B cell (primary cell): ENCODE data around the gene GUCA1A.

Experiments
- EZH2 ChIP-seq: IDR thresholded peaks from 2 replicates; pipeline ENCODE4 v1.6.1; 2012; ENCODE audit warnings: borderline replicate concordance, low read depth, mild to moderate bottlenecking, moderate library complexity, low read length; ENCODE audit not compliant: insufficient read depth, poor library complexity, severe bottlenecking
- TF ChIP-seq, protein P1 (sequence below): fragments of 200-600 bp; IDR thresholded peaks from one replicate; pipeline ENCODE4 v1.8.0; 2022; ENCODE audit warnings: antibody characterized with exemption, mild to moderate bottlenecking

- TF ChIP-seq, protein P1, sequence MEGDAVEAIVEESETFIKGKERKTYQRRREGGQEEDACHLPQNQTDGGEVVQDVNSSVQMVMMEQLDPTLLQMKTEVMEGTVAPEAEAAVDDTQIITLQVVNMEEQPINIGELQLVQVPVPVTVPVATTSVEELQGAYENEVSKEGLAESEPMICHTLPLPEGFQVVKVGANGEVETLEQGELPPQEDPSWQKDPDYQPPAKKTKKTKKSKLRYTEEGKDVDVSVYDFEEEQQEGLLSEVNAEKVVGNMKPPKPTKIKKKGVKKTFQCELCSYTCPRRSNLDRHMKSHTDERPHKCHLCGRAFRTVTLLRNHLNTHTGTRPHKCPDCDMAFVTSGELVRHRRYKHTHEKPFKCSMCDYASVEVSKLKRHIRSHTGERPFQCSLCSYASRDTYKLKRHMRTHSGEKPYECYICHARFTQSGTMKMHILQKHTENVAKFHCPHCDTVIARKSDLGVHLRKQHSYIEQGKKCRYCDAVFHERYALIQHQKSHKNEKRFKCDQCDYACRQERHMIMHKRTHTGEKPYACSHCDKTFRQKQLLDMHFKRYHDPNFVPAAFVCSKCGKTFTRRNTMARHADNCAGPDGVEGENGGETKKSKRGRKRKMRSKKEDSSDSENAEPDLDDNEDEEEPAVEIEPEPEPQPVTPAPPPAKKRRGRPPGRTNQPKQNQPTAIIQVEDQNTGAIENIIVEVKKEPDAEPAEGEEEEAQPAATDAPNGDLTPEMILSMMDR: no peak
- TF ChIP-seq EZH2: no peak
Measured at GRCh38 chr6:42211726-42212125, 38.6 kb downstream of the GUCA1A start.
